Chondrocyte (in vitro differentiated cells): ENCODE data around the gene SH3RF1. TPM values are rescaled to one million over a fixed set of nuclear protein-coding genes. Genes with fewer than 3 reads are reported as not detected.

Source experiments
- DNase-seq: peaks from one replicate; pipeline ENCODE4 v3.0.0; 2021; ENCODE audit warnings: mixed read lengths, low spot score
- H3K27ac Mint-ChIP-seq: one replicate; pipeline ENCODE4 v1.8.0; 2021; ENCODE audit warnings: mild to moderate bottlenecking, moderate library complexity, mixed read lengths; ENCODE audit not compliant: unreplicated experiment
- H3K27me3 Mint-ChIP-seq: 2 replicates; pipeline ENCODE4 v1.8.0; 2021; ENCODE audit warnings: low read depth, mixed read lengths
- H3K36me3 Mint-ChIP-seq: 2 replicates; pipeline ENCODE4 v1.8.0; 2021; ENCODE audit warnings: low read depth, mixed read lengths
- H3K4me1 Mint-ChIP-seq: 2 replicates; pipeline ENCODE4 v1.8.0; 2021; ENCODE audit warnings: low read depth, mild to moderate bottlenecking, mixed read lengths
- H3K4me3 Mint-ChIP-seq: one replicate; pipeline ENCODE4 v1.8.0; 2021; ENCODE audit warnings: mild to moderate bottlenecking, moderate library complexity, mixed read lengths; ENCODE audit not compliant: unreplicated experiment
- H3K9me3 Mint-ChIP-seq: 2 replicates; pipeline ENCODE4 v1.8.0; 2021; ENCODE audit warnings: low read depth, mixed read lengths
- total RNA-seq: library from RNA; stranded (reverse); gene quantifications from 3 replicates; pipeline ENCODE4 v1.2.1, GENCODE V29; 2021
- TF ChIP-seq, protein P1 (sequence below): fragments of 200-600 bp; sonication (generic); IDR thresholded peaks from 2 replicates; pipeline ENCODE4 v1.5.0; 2021; ENCODE audit warnings: antibody characterized with exemption, mild to moderate bottlenecking, moderate library complexity

Gene SH3RF1
- total RNA-seq, 1 donor from 2014 or later, result 25.2 TPM

GRCh38 chr4:169062897-169063244, 207.9 kb downstream of the SH3RF1 start:
- no peak for DNase-seq
- no peak overlapping the region for H3K27ac Mint-ChIP-seq
- H3K4me3 Mint-ChIP-seq, result no peak overlapping the region

GRCh38 chr4:169061386-169061785, 209.4 kb downstream of the SH3RF1 start:
- H3K4me1 Mint-ChIP-seq, result peaks cover 24% of the 10 kb centered on the region
- no peak for DNase-seq
- TF ChIP-seq, protein P1, sequence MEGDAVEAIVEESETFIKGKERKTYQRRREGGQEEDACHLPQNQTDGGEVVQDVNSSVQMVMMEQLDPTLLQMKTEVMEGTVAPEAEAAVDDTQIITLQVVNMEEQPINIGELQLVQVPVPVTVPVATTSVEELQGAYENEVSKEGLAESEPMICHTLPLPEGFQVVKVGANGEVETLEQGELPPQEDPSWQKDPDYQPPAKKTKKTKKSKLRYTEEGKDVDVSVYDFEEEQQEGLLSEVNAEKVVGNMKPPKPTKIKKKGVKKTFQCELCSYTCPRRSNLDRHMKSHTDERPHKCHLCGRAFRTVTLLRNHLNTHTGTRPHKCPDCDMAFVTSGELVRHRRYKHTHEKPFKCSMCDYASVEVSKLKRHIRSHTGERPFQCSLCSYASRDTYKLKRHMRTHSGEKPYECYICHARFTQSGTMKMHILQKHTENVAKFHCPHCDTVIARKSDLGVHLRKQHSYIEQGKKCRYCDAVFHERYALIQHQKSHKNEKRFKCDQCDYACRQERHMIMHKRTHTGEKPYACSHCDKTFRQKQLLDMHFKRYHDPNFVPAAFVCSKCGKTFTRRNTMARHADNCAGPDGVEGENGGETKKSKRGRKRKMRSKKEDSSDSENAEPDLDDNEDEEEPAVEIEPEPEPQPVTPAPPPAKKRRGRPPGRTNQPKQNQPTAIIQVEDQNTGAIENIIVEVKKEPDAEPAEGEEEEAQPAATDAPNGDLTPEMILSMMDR, result no peak
- no peaks in the 10 kb centered on the region for H3K27me3 Mint-ChIP-seq
- no peak overlapping the region for H3K4me3 Mint-ChIP-seq
- no peaks in the 10 kb centered on the region for H3K36me3 Mint-ChIP-seq
- no peaks in the 10 kb centered on the region for H3K9me3 Mint-ChIP-seq
- no peak overlapping the region for H3K27ac Mint-ChIP-seq

More at GRCh38 chr4:169062897-169063244, 207.9 kb downstream of the SH3RF1 start:
- Mint-ChIP-seq H3K4me1 (peaks cover 24% of the 10 kb centered on the region), H3K9me3 (no peaks in the 10 kb centered on the region), H3K27me3 (no peaks in the 10 kb centered on the region), H3K36me3 (no peaks in the 10 kb centered on the region)
- TF ChIP-seq, protein P1, result no peak

- Mint-ChIP-seq H3K4me3 (no peak overlapping the region), H3K36me3 (no peaks in the 10 kb centered on the region), H3K27ac (peak overlapping the region; percentile 37), H3K27me3 (no peaks in the 10 kb centered on the region), H3K4me1 (peaks cover 24% of the 10 kb centered on the region), H3K9me3 (no peaks in the 10 kb centered on the region)
- TF ChIP-seq, protein P1, result no peak
- DNase-seq, result no peak
Observed at GRCh38 chr4:169060391-169061091, 210.2 kb downstream of the SH3RF1 start.

- TF ChIP-seq, protein P1, result no peak
- Mint-ChIP-seq H3K36me3 (no peaks in the 10 kb centered on the region), H3K9me3 (no peaks in the 10 kb centered on the region), H3K27ac (no peak overlapping the region), H3K27me3 (no peaks in the 10 kb centered on the region), H3K4me3 (no peak overlapping the region), H3K4me1 (peaks cover 24% of the 10 kb centered on the region)
- DNase-seq, result no peak
Observed at GRCh38 chr4:169059306-169060211, 211.2 kb downstream of the SH3RF1 start.

DNA sequence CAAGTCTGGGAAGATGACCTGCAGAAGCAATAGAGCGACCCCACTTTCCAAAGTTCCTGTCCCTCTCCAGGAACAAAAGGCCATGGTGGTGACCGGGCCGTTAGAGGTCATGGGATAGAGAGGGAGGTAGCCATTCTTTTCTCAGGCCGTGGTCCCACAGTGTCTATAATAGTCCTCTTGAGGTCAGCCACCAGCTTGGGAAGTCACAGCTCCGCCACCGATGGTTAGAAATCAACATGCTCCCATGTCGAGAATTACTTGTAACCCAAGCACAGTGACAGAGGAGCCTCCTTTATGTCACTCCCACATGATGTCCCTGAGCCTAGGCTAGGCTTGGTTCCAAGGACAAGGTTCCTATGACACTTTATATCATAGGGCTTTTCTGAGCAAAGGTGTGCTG, 212.4 kb downstream of the SH3RF1 start:
- TF ChIP-seq, protein P1, result no peak
- Mint-ChIP-seq H3K4me3 (no peak overlapping the region), H3K36me3 (no peaks in the 10 kb centered on the region), H3K4me1 (peaks cover 24% of the 10 kb centered on the region), H3K9me3 (no peaks in the 10 kb centered on the region), H3K27me3 (no peaks in the 10 kb centered on the region), H3K27ac (no peak overlapping the region)
- no peak for DNase-seq
